ENCODE results near the gene LRCH3. TPM values are rescaled to one million over a fixed set of nuclear protein-coding genes. Genes with fewer than 3 reads are reported as not detected.

Gene LRCH3
- total RNA-seq: 20.9 and 31.1 TPM in 2 replicates

GRCh38 chr3:197791113-197791891 is at the start of gene LRCH3:
LRCH3 (plus strand) TSS chr3:197791254; CDS start chr3:197791279, 25 bp downstream.

DNA sequence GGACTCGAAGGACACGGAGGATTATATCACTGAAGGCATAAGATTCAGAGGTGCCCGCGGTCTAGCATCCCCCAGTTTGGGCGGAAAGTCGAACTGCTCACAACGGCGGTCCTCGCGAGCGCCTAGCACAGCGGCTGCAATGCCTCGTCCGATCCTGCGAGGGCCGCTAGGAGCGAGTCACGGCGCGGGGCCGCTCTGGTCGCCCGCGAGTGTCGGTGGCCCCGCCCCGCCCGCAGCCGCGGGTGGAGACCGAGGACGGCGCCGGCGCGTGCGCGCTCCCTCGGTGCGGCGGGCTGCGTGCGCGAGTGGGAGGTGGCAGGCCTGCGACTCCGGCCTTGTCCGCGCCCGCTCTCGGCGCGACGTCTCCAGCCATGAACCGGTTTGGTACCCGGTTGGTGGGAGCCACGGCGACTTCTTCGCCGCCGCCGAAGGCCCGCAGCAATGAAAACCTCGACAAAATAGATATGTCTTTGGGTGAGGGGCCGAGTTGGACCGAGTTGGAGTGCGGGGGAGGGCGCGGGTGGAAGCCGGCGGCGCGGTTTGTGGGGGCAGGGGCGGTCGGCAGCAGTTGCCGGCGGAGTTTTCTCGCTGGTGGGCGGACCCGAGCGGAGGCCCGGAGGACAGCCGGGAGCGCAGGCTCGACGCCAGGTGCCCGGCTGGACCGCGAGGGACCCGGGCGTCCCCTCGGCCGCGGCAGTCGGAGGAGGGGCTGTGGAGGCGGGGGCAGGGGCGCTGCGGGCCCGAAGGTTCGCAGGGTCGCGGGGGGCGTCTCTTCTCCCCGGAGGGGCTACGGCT is 41.3 kb upstream of the LRCH3 start, which contains the start of gene FYTTD1:
TSS of gene FYTTD1 (plus strand) at position 283 of the 795 bp plus-strand sequence. CDS start at position 372, 89 bp downstream.

Other genes starting within 250 kb of the LRCH3 start
- gene BDH1, start 235.3 kb upstream of the LRCH3 start, total RNA-seq: 15.7 and 16.0 TPM in 2 replicates
- gene RUBCN, start 54.4 kb upstream of the LRCH3 start, total RNA-seq: 7.7 and 9.9 TPM in 2 replicates
- gene FYTTD1, start 41.4 kb upstream of the LRCH3 start, total RNA-seq: 65.2 and 72.8 TPM in 2 replicates
- gene RPL35A, start 158.9 kb downstream of the LRCH3 start, total RNA-seq: 563 and 646 TPM in 2 replicates
- 4.7 and 5.3 TPM in 2 replicates for gene LMLN, start 169.0 kb downstream of the LRCH3 start, total RNA-seq